ENCODE measurements around the gene TFCP2.

TFCP2 gene

DNA sequence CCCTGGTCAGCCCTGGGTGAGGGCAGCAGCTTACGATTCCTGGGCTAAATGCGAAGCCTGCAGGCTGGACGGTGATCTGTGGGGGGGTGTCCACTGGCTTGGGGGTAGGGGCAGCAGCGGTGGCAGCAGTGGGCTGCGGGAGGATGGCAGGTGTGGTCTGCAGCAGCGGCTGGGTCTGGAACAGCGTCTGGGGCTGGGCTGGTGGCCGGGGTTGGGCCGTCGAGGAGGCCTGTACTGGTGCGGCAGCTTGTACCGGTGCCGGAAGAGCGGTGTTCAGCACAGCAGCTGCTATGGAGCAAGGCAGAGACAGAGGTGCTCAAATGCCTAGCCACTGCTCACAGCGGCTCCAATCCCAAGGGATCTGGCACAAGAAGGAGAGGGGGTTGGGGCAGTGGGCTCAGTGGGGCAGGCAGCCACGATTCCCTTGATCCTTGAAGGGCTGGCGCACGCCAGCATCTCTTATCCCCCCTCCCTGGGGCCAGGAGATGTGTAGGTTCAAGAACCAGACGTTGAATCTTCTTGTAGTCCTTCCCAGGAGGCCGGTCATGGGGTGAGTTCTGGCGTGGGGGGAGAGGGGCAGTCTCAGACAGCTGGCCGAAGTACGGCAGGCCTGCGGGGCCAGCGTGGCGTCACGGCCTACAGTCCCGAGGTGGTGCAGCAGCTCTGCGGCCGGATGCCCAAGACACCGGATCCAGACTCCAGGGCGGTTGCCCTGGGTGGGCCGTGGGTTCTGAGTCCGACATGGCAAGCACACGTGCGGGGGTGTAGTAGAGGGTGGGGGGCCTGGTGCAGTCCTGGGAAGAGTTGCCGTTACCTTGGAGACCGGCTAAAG lies 25.0 kb upstream of the TFCP2 start:
- DNase-seq: no peak

DNA sequence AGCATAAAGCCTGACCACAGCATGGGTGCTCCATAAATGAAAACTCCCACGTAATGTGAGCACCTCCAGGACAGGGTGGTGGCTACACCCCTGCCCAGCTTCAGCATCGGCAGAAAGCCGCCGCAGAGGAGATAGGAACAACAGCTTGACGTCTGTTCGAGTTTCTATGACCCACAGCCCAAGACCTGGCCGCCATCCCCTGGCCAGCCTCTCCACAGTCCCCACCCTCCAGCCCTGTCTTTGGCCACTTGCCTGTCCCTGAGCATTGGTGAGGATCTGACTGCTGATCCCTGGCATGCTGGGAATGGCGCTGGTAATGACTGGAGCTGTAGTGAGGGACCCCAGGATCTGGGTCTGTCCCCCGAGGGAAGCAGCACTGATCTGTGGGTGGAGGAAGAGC lies 23.6 kb upstream of the TFCP2 start:
- no peak for DNase-seq

DNA sequence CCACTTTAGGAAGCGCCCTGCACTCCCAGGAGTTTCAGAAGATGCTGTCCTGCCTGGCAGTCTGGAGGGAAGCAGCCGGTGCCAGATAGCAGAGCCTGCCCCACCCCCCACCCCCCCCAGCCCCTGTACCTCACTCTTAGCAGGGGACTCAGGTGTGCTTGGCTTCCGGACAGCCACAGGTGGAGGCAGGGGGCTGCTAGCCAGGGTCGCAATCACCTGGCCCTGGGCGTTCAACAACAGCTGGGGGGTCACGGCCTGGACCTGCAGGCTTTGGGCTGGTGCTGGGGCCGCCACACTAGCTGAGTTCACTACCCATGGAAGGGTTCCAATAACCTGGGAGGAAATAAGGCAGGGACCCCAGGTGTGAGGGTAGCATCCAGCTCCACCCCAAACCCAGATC lies 22.9 kb upstream of the TFCP2 start:
- DNase-seq: no peak

DNA sequence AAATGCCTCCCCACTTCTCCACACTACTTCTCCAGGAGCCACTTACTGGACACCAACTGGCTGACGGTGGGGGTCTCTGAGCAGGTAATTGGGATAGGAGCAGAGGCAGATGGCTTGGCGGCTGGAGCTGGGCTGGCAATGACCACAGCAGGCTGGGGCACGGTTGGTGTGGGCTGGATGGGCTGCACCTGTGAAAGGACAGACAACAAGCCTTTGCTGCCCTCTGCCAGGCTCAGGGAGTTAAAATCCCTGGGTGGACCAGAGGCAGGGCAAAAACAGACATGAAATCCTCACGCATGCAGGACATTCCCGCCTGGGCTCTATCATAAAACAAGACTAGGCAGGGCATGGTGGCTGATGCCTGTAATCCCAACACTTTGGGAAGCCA lies 19.3 kb upstream of the TFCP2 start:
- DNase-seq: no peak

DNA sequence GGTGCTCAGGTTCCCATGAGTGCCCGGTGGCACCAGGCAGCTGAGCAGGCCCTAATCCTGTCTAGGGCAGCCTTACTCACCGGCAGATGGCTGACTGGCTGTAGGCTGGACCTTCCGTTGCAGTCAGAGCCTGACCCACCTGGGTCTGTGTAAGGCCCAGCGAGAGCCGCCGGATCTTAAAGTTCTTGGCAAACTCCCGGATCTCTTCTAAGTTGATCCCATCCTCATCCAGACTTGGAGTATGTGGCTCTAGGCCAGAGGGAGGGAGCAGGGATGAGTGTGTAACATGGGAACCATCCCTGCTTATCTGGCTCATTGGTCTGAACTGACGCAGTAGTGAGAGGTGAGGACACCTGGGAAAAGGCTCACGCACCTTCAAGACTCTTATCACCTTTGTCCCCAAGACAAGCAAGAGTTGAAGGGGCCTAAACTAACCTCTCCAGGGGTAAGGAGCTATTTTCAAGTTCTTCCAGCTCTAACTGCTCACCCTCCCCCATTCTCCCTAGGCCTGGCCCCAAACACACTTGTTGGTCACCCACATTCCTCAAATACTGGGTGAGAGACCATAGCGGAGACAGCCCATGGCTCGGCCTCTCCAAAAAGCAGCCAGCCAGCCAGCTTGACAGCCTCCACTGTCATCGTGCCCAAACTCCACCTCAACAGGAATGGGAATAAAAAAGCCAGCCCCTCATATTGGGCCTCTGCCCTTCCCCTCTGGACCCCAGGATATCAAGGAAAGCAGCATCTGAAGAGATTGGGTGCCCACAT lies 18.8 kb upstream of the TFCP2 start:
- DNase-seq: no peak

DNA sequence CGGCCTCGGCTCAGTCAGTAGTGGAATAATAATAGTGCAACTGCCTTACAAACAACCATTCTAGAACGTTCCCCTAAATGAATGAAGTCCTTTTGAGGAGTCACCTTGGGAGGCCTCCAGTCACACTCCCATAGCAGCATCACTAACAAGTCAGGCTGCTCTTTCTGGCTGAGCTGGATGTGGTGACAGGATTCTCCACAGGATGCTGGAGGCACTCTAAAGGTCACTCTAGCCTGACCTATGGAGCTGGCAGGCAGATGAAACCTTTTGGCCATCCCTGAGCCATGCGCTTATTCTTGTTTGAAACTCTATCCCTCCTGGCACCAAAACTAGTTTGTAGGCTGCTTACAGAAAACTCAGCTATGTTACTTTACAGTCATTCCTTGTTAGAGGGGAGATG lies 17.9 kb upstream of the TFCP2 start:
- DNase-seq: no peak

DNA sequence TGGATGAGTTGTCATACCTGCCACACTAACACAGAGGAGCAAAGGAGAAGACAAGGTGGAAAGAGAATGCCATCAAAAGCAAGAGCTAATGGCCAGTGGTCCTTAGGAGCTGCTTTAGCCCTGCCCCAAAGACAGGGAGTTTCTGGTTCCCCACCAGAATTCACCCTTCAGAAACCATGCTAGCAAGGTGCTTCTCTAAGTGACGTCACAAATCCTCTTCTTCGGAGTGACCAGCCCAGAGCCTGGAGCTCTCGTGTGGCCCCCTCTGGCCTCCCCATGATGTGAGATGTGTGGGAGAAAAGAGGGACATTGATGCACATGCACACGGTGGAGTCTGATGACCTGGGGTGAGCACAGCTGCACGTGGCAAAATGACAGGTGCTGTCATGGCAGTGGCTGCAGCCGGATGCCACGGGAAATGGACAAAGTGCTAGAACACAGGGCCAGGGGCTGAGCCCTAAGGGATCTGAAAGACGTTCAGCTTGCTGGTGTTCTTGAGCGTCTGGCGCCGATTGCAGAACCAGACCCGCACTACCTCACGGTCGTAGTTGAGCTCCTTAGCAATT lies 16.9 kb upstream of the TFCP2 start:
- no peak for DNase-seq

DNA sequence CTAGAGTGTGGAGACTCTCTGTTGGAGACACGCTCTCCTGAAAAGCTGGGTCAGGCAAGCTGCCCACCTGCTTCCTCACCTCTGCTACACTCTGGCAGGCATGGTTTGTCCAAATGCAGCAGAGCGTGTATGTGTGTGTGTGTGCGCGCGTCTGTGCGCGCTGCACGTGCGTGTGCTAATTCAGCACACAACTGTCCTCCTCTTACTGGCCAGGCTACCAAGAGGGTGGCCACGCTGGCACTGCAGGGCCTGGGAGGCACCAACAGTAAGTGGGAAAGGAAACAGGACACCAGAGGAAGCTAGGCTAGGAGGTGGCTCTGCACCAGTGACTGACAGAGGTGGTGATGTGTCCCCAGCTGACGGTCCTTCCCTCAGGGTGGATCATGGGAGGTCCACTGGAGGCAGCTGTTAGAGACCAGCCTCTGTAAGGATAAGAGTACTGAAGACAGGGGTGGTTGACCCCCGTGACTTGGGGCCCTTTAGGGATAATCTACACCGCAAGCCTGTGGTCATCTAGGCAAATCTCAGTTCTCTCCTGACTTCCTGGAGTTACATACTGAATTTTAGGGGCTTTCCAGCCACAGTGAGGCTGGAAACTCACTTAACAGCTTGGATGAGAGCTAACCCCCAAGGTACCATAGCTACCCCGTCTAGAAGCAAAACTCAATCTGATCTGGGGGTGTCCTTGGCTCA lies 15.6 kb upstream of the TFCP2 start:
- no peak for DNase-seq

DNA sequence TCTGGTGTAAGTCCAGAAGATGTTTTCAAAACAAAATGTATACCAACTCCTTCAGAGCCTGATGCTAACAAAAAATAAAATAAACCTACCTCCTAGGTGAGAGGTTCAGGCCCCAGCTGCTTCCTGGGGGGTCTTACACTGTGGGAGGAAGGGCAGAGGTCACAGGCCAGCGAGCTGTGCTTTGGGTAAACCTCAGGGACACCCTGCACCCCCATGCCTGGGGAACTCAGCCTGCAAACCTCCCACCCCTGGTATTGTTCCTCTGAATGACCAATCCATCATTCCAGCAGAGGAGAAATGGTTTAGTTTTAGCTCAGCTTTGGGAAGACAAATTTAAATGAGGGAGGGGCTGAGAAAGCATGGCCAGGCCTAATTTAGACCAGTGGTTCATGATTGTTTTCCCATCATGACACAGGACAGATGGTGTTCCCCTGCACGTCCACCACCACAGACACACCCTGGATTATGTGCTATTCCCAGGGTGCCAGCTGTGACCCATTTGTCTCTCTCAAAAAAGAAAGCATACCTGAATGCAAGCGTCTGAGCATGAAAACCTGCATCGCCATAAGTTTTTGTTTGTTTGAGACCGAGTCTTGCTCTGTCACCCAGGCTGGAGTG lies 14.5 kb upstream of the TFCP2 start:
- no peak for DNase-seq

DNA sequence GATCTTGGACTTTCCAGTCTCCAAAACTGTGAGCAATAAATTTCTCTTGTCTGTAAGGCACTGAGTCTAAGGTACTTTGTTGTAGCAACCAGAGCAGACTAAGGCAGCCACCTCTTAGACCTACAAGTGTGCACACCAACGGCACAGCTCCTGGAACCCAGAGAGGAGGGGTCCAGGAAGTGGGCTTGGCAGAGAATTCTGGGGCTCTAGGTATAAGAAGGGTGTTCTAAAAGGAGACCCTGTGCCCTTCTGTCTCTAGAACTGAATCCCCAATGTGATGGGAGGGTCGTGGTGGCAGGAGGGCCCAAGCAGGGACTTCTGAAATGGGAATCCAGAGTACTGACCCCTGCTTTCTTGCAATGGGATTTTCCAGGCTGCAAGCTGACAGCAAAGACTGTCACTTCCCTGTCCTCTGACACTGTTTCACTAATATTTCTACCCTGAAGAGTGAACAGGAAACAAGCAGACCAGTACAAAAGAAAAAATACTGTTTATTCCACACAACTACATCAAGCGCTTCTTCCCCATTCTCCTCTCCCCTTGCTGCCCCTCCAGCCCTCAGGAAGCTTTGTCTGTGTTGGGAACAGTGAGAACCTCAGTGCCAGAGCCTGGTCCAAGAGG lies 13.6 kb upstream of the TFCP2 start:
- DNase-seq: no peak

DNA sequence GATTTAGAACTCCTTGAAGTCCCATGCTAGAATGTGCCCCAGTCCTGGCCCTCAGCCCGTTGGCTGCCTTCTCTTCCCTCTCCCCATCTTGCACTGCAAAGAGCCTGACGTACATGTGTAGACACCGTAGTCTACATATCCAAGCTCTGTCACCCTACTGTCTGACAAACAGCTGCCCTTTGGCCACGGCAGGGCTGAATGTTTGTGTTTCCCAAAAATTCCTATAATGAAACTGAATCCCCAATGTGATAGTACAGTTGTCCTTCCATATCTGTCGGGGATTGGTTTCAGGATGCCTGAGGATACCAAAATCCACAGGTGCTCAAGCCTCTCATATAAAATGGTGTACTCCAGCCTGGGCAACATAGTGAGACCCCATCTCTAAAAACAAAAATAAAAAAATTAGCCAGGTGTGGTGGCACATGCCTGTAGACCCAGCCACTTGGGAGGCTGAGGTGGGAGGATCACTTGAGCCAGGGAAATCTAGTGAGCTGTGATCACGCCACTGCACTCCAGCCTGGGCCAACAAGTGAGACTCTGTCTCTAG lies 12.3 kb upstream of the TFCP2 start:
- no peak for DNase-seq

DNA sequence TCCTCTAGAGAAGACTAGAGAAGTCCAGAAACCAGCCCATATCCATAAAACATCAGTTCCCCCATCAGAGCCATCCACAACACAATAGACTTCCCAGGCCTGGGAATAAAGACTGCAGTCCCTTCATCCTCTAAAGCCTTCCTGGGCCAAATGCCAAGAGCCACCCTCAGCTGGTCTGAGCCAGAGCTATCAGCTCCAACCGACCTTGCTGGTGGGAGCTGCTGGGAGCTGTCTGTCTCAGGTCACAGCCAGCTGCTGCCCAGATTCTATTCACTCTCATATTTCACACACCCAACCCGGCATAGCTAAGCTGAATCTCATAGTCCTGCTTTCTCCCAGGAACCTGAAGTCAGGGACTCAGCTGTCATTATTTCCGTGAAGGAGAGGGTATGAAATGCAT lies 10.9 kb upstream of the TFCP2 start:
- no peak for DNase-seq

DNA sequence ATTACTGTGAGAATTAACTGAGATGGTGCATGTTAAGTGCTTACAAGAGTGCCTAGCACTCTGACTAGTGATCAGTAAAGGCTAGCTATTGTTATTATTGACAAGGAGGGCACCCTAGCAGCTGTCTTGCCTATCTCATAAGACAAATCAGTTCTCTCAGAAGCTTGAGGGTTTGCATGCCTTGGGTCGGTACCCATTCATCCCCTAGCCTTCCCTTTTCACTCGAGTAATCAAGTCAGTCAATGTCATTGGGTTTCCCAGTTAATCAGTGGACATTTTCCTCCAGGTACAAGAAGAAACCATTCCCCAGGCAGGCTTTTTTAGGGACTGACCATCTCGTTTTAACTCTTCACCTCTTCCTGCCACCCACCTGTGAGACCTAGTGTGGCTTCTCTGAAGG lies 10.4 kb upstream of the TFCP2 start:
- DNase-seq: no peak

DNA sequence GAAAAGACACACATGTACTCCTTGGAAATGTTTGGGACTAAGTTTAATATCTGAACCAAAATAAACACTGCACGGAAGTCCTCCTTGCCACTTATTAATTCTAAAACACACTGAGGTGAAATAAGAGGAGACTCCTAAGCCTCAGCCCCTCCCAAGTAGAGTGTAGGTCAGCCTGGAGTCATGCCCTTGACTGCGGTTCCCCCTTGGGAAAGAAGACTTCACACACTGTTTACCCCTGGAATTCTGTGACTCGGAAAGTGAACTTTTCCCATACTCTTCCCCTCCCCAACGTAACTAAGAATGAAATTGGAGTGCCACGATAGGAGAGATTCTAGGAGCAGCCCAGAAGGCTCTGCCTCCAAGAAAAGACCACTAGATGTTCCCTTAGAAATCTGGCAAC lies 8.6 kb upstream of the TFCP2 start:
- no peak for DNase-seq

DNA sequence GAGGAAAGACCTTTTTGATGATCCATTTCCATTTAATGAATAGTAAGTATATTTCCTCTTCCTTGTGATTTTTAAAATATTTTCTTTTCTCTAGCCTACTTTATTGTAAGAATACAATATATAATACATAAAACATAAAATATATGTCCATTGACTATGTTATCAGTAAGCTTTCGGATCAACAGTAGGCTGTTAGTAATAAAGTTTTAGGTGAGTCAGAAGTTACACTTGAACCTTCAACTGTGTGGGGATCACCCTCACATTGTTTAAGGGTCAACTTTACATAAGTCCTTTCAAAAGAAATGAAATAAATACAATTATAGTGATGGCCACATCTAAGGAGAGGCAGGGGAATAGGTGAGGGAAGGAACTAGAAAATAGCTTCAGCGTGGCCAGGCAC lies 5.0 kb upstream of the TFCP2 start:
- no peak for DNase-seq

DNA sequence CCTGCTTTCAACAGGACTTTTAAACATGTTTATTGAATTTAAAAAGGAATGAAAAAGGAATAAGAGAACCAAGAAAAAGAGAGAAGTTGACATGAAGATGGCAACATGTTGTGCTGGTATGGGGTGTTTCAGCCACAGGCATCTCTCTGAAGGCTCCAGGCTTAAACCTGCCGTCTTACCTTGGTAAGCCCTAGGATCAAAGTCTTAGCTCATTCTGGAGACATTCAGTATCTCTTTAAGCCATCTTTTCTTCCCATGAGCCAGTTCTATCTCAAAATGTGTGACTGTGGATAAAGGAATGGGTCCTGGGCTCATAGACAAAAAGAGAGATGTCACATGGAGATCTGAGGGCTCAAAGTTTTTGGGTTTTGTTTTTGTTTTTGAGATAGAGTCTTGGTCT lies 1.6 kb upstream of the TFCP2 start:
- DNase-seq: no peak

DNA sequence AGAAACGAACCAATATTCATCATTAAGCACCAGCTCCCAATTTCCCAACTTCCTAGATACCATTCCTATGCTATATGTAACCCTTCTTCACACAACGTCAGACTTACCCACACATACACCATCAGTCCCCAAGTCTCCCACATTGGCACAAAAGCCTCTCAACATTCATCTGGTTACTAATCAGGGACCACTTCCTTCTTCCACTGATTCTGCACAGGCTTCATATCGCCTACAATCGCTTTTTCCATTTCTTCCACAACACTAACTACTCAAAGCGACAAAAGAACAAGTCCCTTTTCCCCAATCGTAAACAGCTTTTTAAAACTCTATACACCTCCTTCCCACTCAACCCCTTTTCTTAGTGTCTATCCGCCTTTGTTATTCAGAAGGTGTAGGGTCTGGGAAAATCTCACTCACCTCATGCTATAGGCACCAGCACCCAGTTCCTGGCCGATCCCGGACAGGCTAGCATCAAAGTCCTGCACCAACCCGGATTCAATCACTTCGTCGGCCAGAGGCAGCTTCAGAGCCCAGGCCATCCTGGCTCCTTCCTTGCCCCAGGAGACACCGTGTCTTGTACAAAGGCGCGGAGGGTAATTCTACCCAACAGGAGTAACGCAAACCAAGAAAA lies 936 bp downstream of the TFCP2 start:
- peak; percentile 14 for DNase-seq

DNA sequence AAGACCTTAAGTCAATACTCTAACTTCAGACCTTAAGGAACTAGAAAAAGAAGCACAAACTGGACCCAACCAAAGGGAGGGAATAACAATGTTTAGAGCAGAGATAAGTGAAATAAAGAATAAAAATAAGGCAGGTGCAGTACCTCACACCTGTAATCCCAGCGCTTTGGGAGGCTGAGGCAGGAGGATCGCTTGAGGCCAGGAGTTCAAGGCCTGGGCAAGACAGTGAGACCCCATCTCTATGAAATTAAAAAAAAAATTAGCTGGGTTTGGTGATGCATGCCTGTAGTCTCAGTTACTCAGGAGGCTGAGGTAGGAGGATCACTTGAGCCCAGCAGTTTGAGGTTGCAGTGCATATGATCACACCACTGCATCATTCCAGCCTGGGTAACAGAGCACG lies 9.1 kb downstream of the TFCP2 start:
- no peak for DNase-seq

DNA sequence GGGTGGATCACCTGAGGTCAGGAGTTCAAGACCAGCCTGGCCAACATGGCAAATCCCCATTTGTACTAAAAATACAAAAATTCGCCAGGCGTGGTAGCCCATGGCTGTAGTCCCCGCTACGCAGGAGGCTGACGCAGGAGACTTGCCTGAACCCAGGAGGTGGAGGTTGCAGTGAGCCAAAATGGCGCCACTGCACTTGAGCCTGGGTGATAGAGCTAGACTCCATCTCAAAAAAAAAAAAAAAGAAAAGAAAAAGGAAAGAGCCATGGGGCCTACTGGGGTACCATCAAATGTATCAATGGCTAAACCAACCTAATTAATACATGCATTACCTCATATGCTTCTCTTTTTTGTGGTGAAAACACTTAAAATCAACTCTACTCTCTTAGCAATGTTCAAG lies 10.7 kb downstream of the TFCP2 start:
- DNase-seq: no peak

DNA sequence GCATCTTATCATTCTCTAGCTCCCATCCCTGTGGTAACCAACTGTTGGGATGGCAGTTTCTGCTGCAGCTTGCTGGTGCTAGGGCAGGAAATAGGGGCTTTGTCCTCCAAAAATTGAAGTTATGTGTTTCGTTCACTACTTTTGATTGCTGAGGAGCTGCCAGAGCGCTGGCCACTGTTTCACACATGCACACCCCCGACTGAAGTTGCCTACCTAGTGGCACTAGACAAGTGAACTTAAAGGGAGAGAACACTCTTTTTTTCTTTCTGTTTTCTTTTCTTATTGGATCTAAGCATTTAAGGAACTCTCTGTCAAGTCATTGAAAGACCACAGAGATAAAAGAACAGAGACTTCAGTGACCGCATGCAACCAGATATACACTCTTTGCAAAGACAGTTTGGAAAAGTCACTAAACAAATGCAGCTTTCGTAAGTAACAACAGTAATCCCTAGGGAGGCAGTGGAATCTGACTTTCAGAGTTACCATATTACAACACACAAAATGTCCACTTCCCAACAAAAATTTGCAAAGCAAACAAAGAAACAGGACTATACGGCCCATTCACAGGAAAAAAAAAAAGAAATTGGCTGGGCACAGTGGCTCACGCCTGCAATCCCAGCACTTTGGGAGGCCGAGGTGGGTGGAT lies 12.0 kb downstream of the TFCP2 start:
- no peak for DNase-seq

DNA sequence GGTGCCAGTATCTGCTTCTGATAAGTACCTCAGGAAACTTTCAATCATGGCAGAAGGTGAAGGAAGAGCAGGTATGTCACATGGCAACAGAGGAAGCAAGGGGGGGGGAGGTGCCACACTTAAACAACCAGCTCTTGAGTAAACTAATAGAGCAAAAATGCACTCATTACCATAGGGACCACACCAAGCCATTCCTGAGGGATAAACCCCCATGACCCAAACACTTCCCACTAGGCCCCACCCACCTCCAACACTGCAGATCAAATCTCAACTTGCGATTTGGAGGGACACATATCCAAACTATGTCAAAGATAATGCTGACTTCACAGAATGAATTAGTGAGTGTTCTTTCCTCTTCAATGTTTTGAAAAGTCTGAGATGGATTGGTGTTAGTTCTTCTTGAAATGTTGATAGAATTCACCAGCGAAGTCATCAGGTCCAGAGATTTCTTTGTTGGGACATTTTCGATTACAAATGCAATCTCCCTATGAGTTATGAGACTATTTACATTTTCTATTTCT lies 16.6 kb downstream of the TFCP2 start:
- DNase-seq: no peak
